Measurements from ENCODE around the gene IL1A.

The IL1A gene

GRCh38 chr2:112727276-112728028, 56.8 kb downstream of the IL1A start:
- no peak for DNase-seq (ENCODE audit: low read depth)
- H3K4me3 ChIP-seq (ENCODE audit: low read depth, low read length) = no peak overlapping the region
- TF ChIP-seq, protein P1, sequence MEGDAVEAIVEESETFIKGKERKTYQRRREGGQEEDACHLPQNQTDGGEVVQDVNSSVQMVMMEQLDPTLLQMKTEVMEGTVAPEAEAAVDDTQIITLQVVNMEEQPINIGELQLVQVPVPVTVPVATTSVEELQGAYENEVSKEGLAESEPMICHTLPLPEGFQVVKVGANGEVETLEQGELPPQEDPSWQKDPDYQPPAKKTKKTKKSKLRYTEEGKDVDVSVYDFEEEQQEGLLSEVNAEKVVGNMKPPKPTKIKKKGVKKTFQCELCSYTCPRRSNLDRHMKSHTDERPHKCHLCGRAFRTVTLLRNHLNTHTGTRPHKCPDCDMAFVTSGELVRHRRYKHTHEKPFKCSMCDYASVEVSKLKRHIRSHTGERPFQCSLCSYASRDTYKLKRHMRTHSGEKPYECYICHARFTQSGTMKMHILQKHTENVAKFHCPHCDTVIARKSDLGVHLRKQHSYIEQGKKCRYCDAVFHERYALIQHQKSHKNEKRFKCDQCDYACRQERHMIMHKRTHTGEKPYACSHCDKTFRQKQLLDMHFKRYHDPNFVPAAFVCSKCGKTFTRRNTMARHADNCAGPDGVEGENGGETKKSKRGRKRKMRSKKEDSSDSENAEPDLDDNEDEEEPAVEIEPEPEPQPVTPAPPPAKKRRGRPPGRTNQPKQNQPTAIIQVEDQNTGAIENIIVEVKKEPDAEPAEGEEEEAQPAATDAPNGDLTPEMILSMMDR (IDR thresholded peaks at IDR 0.05; ENCODE audit: insufficient read depth, low read depth, low read length, missing control alignments) = no peak

GRCh38 chr2:112726487-112727190, 57.7 kb downstream of the IL1A start:
- TF ChIP-seq, protein P1 (IDR thresholded peaks at IDR 0.05; ENCODE audit: insufficient read depth, low read depth, low read length, missing control alignments) = peak; percentile 99
- DNase-seq (ENCODE audit: low read depth) = peak; percentile 95
- no peak overlapping the region; the same call in 1 of the 2 replicates for H3K4me3 ChIP-seq (ENCODE audit: low read depth, low read length)

- DNase-seq (ENCODE audit: low read depth) = peak; percentile 75
- TF ChIP-seq, protein P1 (IDR thresholded peaks at IDR 0.05; ENCODE audit: insufficient read depth, low read depth, low read length, missing control alignments) = no peak
- H3K4me3 ChIP-seq (ENCODE audit: low read depth, low read length) = no peak overlapping the region; the same call in 1 of the 2 replicates
Measured at GRCh38 chr2:112725545-112726457, 58.5 kb downstream of the IL1A start.

DNA sequence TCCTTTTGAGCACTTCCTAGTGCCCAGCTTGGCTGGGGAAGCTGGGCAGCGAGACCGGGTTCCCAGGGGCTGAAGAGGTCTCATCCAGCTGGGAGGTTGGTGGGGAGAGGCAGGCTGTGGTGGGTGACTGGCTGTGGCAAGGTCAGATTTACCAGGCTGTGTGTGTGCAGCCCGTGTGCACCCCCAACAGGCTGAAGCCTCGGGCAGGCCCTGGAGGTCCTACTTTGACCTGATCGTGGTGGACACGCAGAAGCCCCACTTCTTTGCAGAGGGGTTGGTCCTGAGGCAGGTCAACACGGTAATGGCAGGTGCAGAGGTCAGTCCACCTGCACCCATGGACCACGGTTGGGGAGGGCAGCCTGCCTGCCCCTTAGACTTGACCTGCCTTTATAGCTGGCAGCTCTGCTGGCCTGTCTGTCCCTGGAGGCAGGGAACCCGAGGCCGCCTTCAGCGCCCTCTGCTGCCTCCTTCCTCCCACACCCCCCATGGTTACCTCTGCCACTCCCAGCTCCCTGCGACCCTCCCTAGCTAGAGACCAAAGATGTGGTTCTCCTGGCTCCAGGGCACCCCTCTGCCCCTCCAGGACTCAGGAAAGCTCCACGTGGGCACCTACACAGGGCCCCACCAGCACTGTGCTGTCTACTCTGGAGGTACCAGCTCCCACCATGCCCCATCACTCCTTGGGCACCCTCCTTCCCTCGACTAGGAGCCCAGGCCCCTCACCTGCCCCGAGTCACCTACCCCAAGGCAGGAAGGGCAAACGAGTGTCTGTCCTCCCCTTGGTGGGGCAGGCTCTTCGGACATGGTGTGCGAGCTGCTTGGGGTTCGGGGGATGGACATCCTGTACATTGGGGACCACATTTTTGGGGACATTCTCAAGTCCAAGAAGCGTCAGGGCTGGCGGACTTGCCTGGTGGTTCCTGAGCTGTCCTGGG, 59.4 kb downstream of the IL1A start:
- DNase-seq (ENCODE audit: low read depth) = no peak
- TF ChIP-seq, protein P1 (IDR thresholded peaks at IDR 0.05; ENCODE audit: insufficient read depth, low read depth, low read length, missing control alignments) = peak; percentile 32
- H3K4me3 ChIP-seq (ENCODE audit: low read depth, low read length) = no peak overlapping the region

DNA sequence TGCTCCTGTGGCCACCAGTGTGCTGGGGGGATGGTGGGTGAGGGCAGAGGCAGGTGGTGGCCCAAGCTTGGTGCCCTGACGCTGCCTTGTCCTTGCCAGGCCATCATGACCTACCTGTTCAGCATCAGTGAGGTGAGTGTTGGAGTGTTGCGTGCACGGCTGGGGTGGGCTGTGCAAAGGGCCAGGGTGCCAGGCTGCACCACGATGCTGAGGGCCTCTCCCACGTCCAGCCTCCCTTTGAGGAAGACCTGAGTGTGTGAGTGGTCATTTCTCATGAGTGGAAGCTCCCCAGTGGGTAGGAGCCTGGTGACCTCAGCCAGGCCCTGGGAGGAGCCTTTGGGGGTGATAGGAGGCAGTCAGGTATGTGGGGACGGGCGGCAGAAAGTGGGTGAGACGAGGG, 60.3 kb downstream of the IL1A start:
- DNase-seq (ENCODE audit: low read depth) = no peak
- no peak overlapping the region for H3K4me3 ChIP-seq (ENCODE audit: low read depth, low read length)
- TF ChIP-seq, protein P1 (IDR thresholded peaks at IDR 0.05; ENCODE audit: insufficient read depth, low read depth, low read length, missing control alignments) = no peak
